Body of pancreas (tissue), 4 donors: ENCODE results near the gene CAMSAP1. TPM values are rescaled to one million over a fixed set of nuclear protein-coding genes. Genes with fewer than 3 reads are reported as not detected.

Source experiments
- ATAC-seq: fragments of 150-250 bp; one replicate; pipeline ENCODE4 v1.9.1; 2016
- DNase-seq, 4 donors: peaks; one replicate each; pipeline ENCODE4 v3.0.0-alpha.2; 2019
- H3K27ac ChIP-seq, 4 donors: fragments of 200-600 bp; sonication (generic); 1 replicate in 3 of 4; 2 replicates in 1 of 4; pipeline versions ENCODE4 v1.5.1 to v1.6.1; 2016 to 2019; ENCODE audit warnings: mild to moderate bottlenecking in 1 of 4, mixed read lengths in 1 of 4, moderate library complexity in 1 of 4
- H3K27me3 ChIP-seq, 2 donors: fragments of 200-600 bp; sonication (generic); one replicate each; pipeline ENCODE4 v1.6.0; 2016; ENCODE audit warnings: mild to moderate bottlenecking in 1 of 2
- H3K36me3 ChIP-seq, 2 donors: fragments of 200-600 bp; sonication (generic); replicated peaks in 1 of 2; 2 replicates each; pipeline ENCODE4 v1.5.1; 2016; ENCODE audit warnings: low read depth in 2 of 2; ENCODE audit not compliant: insufficient read depth in 1 of 2
- H3K4me1 ChIP-seq: fragments of 200-600 bp; sonication (generic); one replicate; pipeline ENCODE4 v1.6.0; 2016
- H3K4me3 ChIP-seq, 2 donors: fragments of 200-600 bp; sonication (generic); 1 replicate in 1 of 2; 2 replicates in 1 of 2; pipeline ENCODE4 v1.5.1; 2016 to 2019
- H3K9me3 ChIP-seq, 3 donors: fragments of 200-600 bp; sonication (generic); 1 replicate in 2 of 3; 2 replicates in 1 of 3; pipeline ENCODE4 v1.5.1; 2016
- CTCF ChIP-seq, 7 experiments: fragments of 450-650 bp in 4 of 7; fragments of 200-600 bp in 3 of 7; sonication (generic) in 3 of 7; IDR thresholded peaks; one replicate each; pipeline ENCODE4 v1.5.1; 2016 to 2019; ENCODE audit warnings: antibody characterized with exemption in 7 of 7
- POLR2A ChIP-seq, 3 donors: fragments of 450-650 bp; IDR thresholded peaks; one replicate each; pipeline ENCODE4 v1.6.1; 2016; ENCODE audit warnings: antibody characterized with exemption in 3 of 3, mild to moderate bottlenecking in 2 of 3
- WGBS, 2 donors: methylation state at CpG; one replicate each; pipeline ENCODE4 v1.1.5; 2017; 5-methylcytosine and 5-hydroxymethylcytosine counted together
- intact Hi-C: fragments of 100-400 bp; cut with DNase I; formaldehyde crosslinking; loops from one replicate; pipeline ENCODE4 v1.15.1; 2023
- total RNA-seq, 2 donors: library from RNA; depleted of rRNA; stranded (reverse); fragments of >200 nt; gene quantifications; one replicate each; pipeline ENCODE4 v1.1.0, GENCODE V29; 2016

The CAMSAP1 gene
- total RNA-seq, 2 donors from 2014 or later: 14.8 to 30.3 TPM

GRCh38 chr9:135826188-135826545, 81.2 kb downstream of the CAMSAP1 start:
- 89 to 94% methylated on average over 10 to 14 of the region's 14 CpGs for WGBS, 2 donors

GRCh38 chr9:135825435-135826187, 81.7 kb downstream of the CAMSAP1 start:
- intact Hi-C loops: no loop called here
- DNase-seq: no peak
- no peak overlapping the region for H3K27ac ChIP-seq
- no peak overlapping the region for H3K4me3 ChIP-seq
- peaks cover 0 to 29% of the 10 kb centered on the region in 2 donors for H3K36me3 ChIP-seq
- TF ChIP-seq POLR2A (IDR thresholded peaks at IDR 0.05) (no peak), CTCF (IDR thresholded peaks at IDR 0.05) (no peak)
- 86 to 87% methylated on average over 25 of the region's 25 CpGs for WGBS, 2 donors
- no peaks in the 10 kb centered on the region for H3K9me3 ChIP-seq
- no peaks in the 10 kb centered on the region for H3K27me3 ChIP-seq
- no peaks in the 10 kb centered on the region for H3K4me1 ChIP-seq
- no peak for ATAC-seq

More at GRCh38 chr9:135826188-135826545, 81.2 kb downstream of the CAMSAP1 start:
- DNase-seq (no peak), ATAC-seq (no peak)
- intact Hi-C loops: no loop called here
- H3K9me3 ChIP-seq: no peaks in the 10 kb centered on the region
- H3K4me3 ChIP-seq: no peak overlapping the region
- peaks cover 0 to 25% of the 10 kb centered on the region in 2 donors for H3K36me3 ChIP-seq
- no peaks in the 10 kb centered on the region for H3K4me1 ChIP-seq
- H3K27ac ChIP-seq: no peak overlapping the region
- H3K27me3 ChIP-seq: no peaks in the 10 kb centered on the region
- TF ChIP-seq POLR2A (IDR thresholded peaks at IDR 0.05) (no peak), CTCF (IDR thresholded peaks at IDR 0.05) (no peak)

- intact Hi-C loops: no loop called here
- H3K36me3 ChIP-seq: peaks cover 0 to 44% of the 10 kb centered on the region in 2 donors
- TF ChIP-seq POLR2A (IDR thresholded peaks at IDR 0.05) (no peak), CTCF (IDR thresholded peaks at IDR 0.05) (no peak)
Observed at GRCh38 chr9:135823036-135823435, 84.3 kb downstream of the CAMSAP1 start.

GRCh38 chr9:135822374-135822755, 85.0 kb downstream of the CAMSAP1 start:
- DNase-seq (no peak), ATAC-seq (no peak)
- no peak overlapping the region for H3K27ac ChIP-seq
- H3K36me3 ChIP-seq: peaks cover 0 to 48% of the 10 kb centered on the region in 2 donors
- intact Hi-C loops: no loop called here
- WGBS, 2 donors: 87 to 90% methylated on average over 12 to 18 of the region's 18 CpGs
- TF ChIP-seq POLR2A (IDR thresholded peaks at IDR 0.05): no peak
- no peak overlapping the region for H3K4me3 ChIP-seq
- H3K4me1 ChIP-seq: no peaks in the 10 kb centered on the region
- no peaks in the 10 kb centered on the region for H3K27me3 ChIP-seq
- no peaks in the 10 kb centered on the region for H3K9me3 ChIP-seq

More at GRCh38 chr9:135823036-135823435, 84.3 kb downstream of the CAMSAP1 start:
- no peaks in the 10 kb centered on the region for H3K27me3 ChIP-seq
- no peak overlapping the region for H3K4me3 ChIP-seq
- DNase-seq (no peak), ATAC-seq (no peak)
- no peaks in the 10 kb centered on the region for H3K9me3 ChIP-seq
- WGBS, 2 donors: 91 to 93% methylated on average over 12 of the region's 12 CpGs
- no peak overlapping the region for H3K27ac ChIP-seq
- no peaks in the 10 kb centered on the region for H3K4me1 ChIP-seq

- peaks cover 0 to 48% of the 10 kb centered on the region in 2 donors for H3K36me3 ChIP-seq
- WGBS, 2 donors: 91 to 97% methylated on average over 19 to 27 of the region's 27 CpGs
Observed at GRCh38 chr9:135821733-135822373, 85.5 kb downstream of the CAMSAP1 start.

More at GRCh38 chr9:135821733-135822373, 85.5 kb downstream of the CAMSAP1 start:
- intact Hi-C loops: no loop called here
- no peak overlapping the region for H3K27ac ChIP-seq
- no peaks in the 10 kb centered on the region for H3K27me3 ChIP-seq
- ATAC-seq: no peak
- TF ChIP-seq POLR2A (IDR thresholded peaks at IDR 0.05) (no peak), CTCF (IDR thresholded peaks at IDR 0.05) (no peak)
- H3K9me3 ChIP-seq: no peaks in the 10 kb centered on the region
- H3K4me3 ChIP-seq: no peak overlapping the region
- DNase-seq: no peak
- H3K4me1 ChIP-seq: no peaks in the 10 kb centered on the region
